MM.1S (cell line): Measurements from ENCODE around the gene KANK4.

ENCODE experiments used
- EZH2phosphoT487 ChIP-seq: fragments of 300-600 bp; sonication (generic); IDR thresholded peaks from 2 replicates; pipeline ENCODE4 v1.6.1; 2018; ENCODE audit warnings: antibody characterized with exemption, low read length
- TF ChIP-seq, protein P1 (sequence below): fragments of 300-600 bp; sonication (generic); IDR thresholded peaks from 2 replicates; pipeline ENCODE4 v1.5.1; 2016; ENCODE audit warnings: antibody characterized with exemption, low read length, mixed read lengths

DNA sequence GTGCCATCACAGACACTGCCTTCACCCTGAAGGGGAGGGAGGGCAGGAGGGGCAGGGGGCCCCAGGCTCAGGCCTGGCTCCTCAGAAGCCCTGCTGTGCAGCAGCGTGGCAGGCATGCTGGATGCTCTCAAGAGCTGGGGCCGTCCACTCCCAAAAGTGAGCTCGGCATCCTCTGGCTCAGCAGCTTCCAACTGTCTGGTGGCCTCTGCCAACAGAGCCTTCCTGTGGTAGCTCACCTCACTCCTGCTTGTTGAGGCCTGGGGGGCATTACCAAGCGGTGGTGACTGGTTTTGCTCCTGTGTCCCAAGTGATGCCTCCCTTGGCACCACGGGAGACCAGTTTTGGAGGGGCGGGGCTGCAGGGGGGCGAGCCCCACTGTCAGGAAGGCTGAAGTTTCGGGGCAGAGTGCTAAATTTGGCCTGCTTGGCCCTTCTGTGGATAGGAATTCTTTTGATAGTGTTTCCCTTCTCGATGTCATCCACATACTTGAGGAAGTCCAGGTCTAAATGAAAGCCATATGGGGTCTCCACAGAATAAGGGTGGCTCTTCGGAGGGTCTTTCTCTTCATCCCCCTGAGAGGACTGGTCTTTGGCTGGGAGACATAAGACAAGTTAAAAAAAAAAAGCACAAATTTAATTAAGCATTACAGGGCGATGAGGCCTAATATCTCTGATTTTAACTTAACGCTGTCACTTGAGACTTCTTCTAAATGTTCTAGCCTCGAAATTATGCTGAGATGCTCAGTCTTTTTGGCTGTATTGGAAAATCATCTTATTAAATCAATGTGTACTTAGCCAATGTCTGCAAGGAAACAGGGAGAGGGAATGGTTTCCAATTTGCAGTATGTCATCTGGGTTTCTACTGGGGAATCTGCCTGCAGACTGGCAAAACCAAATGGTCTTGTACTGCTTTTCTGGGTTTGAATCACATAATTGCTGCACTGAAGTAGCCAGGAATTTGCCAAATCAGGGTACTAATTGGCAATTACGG lies 44.4 kb downstream of the KANK4 start:
- TF ChIP-seq, protein P1, sequence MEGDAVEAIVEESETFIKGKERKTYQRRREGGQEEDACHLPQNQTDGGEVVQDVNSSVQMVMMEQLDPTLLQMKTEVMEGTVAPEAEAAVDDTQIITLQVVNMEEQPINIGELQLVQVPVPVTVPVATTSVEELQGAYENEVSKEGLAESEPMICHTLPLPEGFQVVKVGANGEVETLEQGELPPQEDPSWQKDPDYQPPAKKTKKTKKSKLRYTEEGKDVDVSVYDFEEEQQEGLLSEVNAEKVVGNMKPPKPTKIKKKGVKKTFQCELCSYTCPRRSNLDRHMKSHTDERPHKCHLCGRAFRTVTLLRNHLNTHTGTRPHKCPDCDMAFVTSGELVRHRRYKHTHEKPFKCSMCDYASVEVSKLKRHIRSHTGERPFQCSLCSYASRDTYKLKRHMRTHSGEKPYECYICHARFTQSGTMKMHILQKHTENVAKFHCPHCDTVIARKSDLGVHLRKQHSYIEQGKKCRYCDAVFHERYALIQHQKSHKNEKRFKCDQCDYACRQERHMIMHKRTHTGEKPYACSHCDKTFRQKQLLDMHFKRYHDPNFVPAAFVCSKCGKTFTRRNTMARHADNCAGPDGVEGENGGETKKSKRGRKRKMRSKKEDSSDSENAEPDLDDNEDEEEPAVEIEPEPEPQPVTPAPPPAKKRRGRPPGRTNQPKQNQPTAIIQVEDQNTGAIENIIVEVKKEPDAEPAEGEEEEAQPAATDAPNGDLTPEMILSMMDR: no peak
- TF ChIP-seq EZH2phosphoT487: no peak
